Hepatocyte (in vitro differentiated cells): ENCODE results near the gene NYNRIN. TPM values are rescaled to one million over a fixed set of nuclear protein-coding genes. Genes with fewer than 3 reads are reported as not detected.

Experiments used
- DNase-seq: peaks from one replicate; pipeline ENCODE4 v3.0.0-alpha.2; 2016; ENCODE audit warnings: low spot score
- H2AFZ ChIP-seq: fragments of 200-600 bp; sonication (generic); 2 replicates; pipeline ENCODE4 v1.6.0; 2016; ENCODE audit warnings: antibody characterized with exemption, mild to moderate bottlenecking
- H3K27ac ChIP-seq: fragments of 200-600 bp; sonication (generic); 2 replicates; pipeline ENCODE4 v1.5.1; 2016; ENCODE audit warnings: mild to moderate bottlenecking
- H3K27me3 ChIP-seq: fragments of 200-600 bp; sonication (generic); 2 replicates; pipeline ENCODE4 v1.6.1; 2016
- H3K36me3 ChIP-seq: fragments of 200-600 bp; sonication (generic); replicated peaks from 2 replicates; pipeline ENCODE4 v1.5.1; 2016; ENCODE audit warnings: low read depth; ENCODE audit not compliant: insufficient read depth
- H3K4me1 ChIP-seq: fragments of 200-600 bp; sonication (generic); 2 replicates; pipeline ENCODE4 v1.5.1; 2016; ENCODE audit warnings: mild to moderate bottlenecking, moderate library complexity; ENCODE audit not compliant: insufficient read depth
- H3K4me2 ChIP-seq: fragments of 200-600 bp; sonication (generic); 2 replicates; pipeline ENCODE4 v1.6.0; 2016
- H3K4me3 ChIP-seq: fragments of 200-600 bp; sonication (generic); 2 replicates; pipeline ENCODE4 v1.5.1; 2016; ENCODE audit warnings: mild to moderate bottlenecking
- H3K79me2 ChIP-seq: fragments of 200-600 bp; sonication (generic); 2 replicates; pipeline ENCODE4 v1.6.0; 2017; ENCODE audit warnings: mild to moderate bottlenecking
- H3K9me2 ChIP-seq: fragments of 200-600 bp; sonication (generic); replicated peaks from 2 replicates; pipeline ENCODE4 v1.6.0; 2017; ENCODE audit warnings: mild to moderate bottlenecking; ENCODE audit not compliant: insufficient read depth
- H3K9me3 ChIP-seq: fragments of 200-600 bp; sonication (generic); 2 replicates; pipeline ENCODE4 v1.5.1; 2016; ENCODE audit warnings: low read depth, mild to moderate bottlenecking
- H4K20me1 ChIP-seq: fragments of 200-600 bp; sonication (generic); 2 replicates; pipeline ENCODE4 v1.6.0; 2016; ENCODE audit warnings: mild to moderate bottlenecking; ENCODE audit not compliant: insufficient read depth, poor library complexity, severe bottlenecking
- CTCF ChIP-seq: fragments of 200-600 bp; sonication (generic); IDR thresholded peaks from 2 replicates; pipeline ENCODE4 v1.5.1; 2016; ENCODE audit warnings: antibody characterized with exemption, mild to moderate bottlenecking; ENCODE audit not compliant: poor library complexity
- EZH2 ChIP-seq: fragments of 200-600 bp; sonication (generic); IDR thresholded peaks from 2 replicates; pipeline ENCODE4 v1.6.1; 2016; ENCODE audit warnings: antibody characterized with exemption, mild to moderate bottlenecking, borderline replicate concordance
- EZH2phosphoT487 ChIP-seq: fragments of 200-600 bp; sonication (generic); IDR thresholded peaks from one replicate; pipeline ENCODE4 v1.6.1; 2018; ENCODE audit warnings: antibody characterized with exemption, mild to moderate bottlenecking, low read depth, moderate library complexity; ENCODE audit not compliant: unreplicated experiment, severe bottlenecking
- WGBS: methylation state at CpG from one replicate; pipeline ENCODE4 v1.1.6; 2016; ENCODE audit warnings: low lambda C conversion rate; ENCODE audit errors: missing lambda C conversion rate; 5-methylcytosine and 5-hydroxymethylcytosine counted together
- polyA plus RNA-seq: library from polyadenylated mRNA; unstranded; fragments of >200 nt; fragmentation: Nextera tagmentation; extraction: Ambion mirVana; gene quantifications from 2 replicates; pipeline ENCODE4 v1.2.1, GENCODE V29; 2016
- total RNA-seq: library from RNA; depleted of rRNA; stranded (reverse); fragments of >200 nt; gene quantifications from 2 replicates; pipeline ENCODE4 v1.2.3, GENCODE V29; 2014

The NYNRIN gene
- total and polyA plus RNA-seq, 2 experiments from 2014 or later = 34.5 to 56.5 TPM

DNA sequence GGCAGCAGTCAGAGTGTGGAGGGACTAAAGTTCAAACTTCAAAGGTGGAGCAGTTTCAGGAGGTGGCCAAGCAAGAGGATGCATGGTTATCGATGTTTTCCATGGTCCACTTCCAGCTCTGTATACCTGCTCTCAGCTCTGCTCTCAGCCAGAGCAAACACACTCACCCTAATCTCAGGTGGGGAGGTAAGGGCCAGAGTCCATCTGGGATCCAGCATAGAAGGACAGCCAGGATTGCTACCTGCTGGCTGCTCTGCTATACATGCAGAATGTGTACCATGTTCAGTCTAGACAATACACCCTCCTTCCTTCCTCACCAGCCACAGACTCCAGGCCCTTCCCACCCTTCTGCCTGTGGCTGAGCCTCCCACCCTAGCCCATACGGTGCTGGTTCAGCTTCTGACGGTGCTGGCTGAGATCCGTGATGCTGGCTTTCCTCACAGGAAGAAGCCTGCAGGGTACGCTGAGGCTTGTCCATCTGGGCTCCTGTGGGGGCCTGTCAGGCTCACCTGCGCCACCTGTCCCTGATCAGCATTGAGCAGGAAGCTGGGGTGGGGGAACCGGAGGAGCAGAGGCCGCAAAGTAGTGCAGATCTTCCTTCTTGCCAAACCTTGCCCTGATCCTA is 28.2 kb downstream of the NYNRIN start:
- peak; percentile 79 for DNase-seq
- Histone ChIP-seq H3K79me2 (peaks cover 24% of the 10 kb centered on the region), H3K27me3 (no peaks in the 10 kb centered on the region), H3K4me1 (peaks cover 43% of the 10 kb centered on the region), H3K4me3 (no peak overlapping the region), H3K9me3 (no peaks in the 10 kb centered on the region), H3K9me2 (no peaks in the 10 kb centered on the region), H3K4me2 (peak overlapping the region; percentile 63), H2AFZ (no peak overlapping the region), H3K27ac (peak overlapping the region; percentile 98), H4K20me1 (peaks cover 9% of the 10 kb centered on the region), H3K36me3 (no peaks in the 10 kb centered on the region)
- TF ChIP-seq EZH2 (no peak), CTCF (no peak), EZH2phosphoT487 (no peak)
- WGBS = 53% methylated on average over 8 of the region's 8 CpGs

DNA sequence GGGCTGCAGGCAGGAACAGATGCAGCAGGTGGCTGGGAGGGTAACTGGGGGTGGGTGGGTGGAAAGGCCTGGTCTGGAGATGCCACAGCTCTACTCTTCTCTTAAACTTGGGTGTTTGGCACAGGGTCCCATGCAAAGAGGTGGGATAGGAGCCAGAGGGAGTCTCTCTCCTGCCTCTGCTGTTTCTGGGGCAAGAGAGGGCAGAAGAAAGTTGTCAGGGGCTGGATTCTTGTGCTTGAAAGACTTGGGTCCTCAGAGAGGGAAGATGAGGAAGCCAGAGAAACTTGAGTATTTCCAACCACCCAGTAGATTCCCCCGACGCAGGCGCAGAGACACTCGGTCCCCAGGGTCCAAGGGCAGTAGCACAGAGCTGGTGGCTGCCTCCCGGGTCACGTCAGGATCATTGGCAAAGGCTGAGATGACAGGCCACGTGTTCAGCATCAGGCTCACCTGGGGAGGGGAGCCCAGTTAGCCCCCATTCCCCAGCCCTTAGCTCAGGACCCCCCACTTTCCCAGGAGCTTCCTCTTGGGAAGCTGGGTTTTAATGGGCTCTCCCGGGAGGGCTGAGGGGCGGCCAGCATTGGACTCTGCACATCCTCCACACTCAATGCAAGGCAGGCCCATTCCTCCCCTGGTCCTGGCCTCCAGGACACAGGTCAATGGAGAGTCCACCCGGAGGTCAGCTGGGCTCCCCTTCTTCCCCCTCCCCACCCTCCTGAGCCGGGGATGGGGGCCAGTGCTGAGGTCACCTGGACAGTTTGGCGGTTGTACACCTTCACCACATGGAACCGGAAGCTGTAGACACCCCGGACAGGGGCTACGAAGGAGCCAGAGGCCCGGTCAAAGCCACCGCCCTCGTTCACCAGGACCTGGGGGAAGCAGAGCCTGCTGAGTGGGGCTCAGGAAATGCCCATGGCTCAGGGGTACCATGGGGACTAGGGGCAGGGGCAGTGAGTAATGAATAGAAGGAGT is 29.0 kb downstream of the NYNRIN start:
- peaks cover 40% of the 10 kb centered on the region for H3K4me1 ChIP-seq
- WGBS = 84% methylated on average over 16 of the region's 18 CpGs
- H3K36me3 ChIP-seq = no peaks in the 10 kb centered on the region
- H3K9me2 ChIP-seq = no peaks in the 10 kb centered on the region
- H3K9me3 ChIP-seq = no peaks in the 10 kb centered on the region
- H3K4me2 ChIP-seq = peak overlapping the region; percentile 63
- no peak overlapping the region for H3K4me3 ChIP-seq
- H2AFZ ChIP-seq = no peak overlapping the region
- TF ChIP-seq EZH2phosphoT487 = no peak
- TF ChIP-seq EZH2 = no peak
- H4K20me1 ChIP-seq = peaks cover 17% of the 10 kb centered on the region
- no peaks in the 10 kb centered on the region for H3K27me3 ChIP-seq
- peaks cover 30% of the 10 kb centered on the region for H3K79me2 ChIP-seq
- DNase-seq = no peak
- H3K27ac ChIP-seq = peak overlapping the region; percentile 98

DNA sequence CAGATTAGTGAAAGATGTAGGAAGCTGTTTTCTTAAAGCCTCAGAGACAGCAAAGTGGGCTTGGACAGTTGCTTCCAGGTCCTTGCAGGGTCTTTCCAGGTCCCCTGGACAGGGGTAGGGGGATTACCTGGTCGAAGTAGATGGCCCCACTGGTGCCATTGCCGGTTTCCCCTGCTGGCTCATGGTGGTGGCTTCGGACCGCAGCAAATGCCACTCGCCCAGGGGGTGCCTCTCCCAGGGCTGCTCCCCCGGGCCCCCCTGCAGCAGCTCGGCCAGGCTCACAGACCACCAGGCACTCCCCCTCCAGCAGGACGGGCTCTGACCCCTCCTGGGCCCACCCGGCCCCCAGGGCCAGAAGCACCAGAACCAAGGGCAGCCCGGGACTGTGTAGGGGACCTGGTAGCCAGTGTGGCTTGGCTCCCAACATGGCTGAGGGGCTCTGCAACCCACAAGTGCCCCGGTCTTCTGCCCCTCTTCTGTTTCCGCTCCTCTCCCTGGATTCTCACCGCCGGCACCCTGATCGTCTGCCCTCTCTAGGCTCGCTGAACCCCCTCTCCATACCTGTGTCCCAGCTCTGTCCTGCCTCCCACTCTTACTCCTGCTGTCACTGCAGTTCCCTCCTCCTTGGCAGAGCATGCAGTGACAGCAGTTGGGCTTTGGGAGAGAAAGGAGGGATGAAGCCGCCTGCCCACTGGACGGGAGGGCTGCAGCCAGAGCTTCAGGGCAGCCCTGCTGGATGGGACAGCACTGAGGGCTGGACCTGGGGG is 30.0 kb downstream of the NYNRIN start:
- Histone ChIP-seq H3K9me3 (no peaks in the 10 kb centered on the region), H3K4me1 (peaks cover 40% of the 10 kb centered on the region), H3K27me3 (no peaks in the 10 kb centered on the region), H3K4me3 (no peak overlapping the region), H2AFZ (no peak overlapping the region), H4K20me1 (peaks cover 22% of the 10 kb centered on the region), H3K27ac (peak overlapping the region; percentile 98), H3K36me3 (no peaks in the 10 kb centered on the region), H3K9me2 (no peaks in the 10 kb centered on the region), H3K4me2 (peak overlapping the region; percentile 97), H3K79me2 (peaks cover 38% of the 10 kb centered on the region)
- DNase-seq = no peak
- 93% methylated on average over 14 of the region's 18 CpGs for WGBS
- TF ChIP-seq CTCF (no peak), EZH2phosphoT487 (no peak), EZH2 (no peak)
